Measurements from ENCODE around the gene SCPEP1. TPM values are rescaled to one million over a fixed set of nuclear protein-coding genes. Genes with fewer than 3 reads are reported as not detected.

The SCPEP1 gene
- total RNA-seq, 4 donors from 2014 or later: 13.1 to 39.7 (median 20.3) TPM

GRCh38 chr17:56974055-56974454 is 3.9 kb upstream of the SCPEP1 start:
- in situ Hi-C loops (cut with MboI; ENCODE audit: low pct_ligation_motif_present in 1 of 4, low pct_unique_long_range_greater_than_20kb in 1 of 4, low sequenced_read_pairs in 3 of 4) (no loop called here), intact Hi-C loops (cut with DNase I; ENCODE audit: low total_unique reads) (loop anchor here (2.0 kb wide), 1 partner anchor 29 kb away; no protein-coding TSS in a partner anchor)
- 87 to 100% methylated on average over 2 of the region's 2 CpGs for WGBS, 2 donors (ENCODE audit: low coverage in 1 of 2)
- no peak for DNase-seq
- H3K4me3 ChIP-seq: no peak overlapping the region
- no peak overlapping the region for H3K27ac ChIP-seq
- H3K36me3 ChIP-seq: no peaks in the 10 kb centered on the region
- no peak for TF ChIP-seq CTCF (IDR thresholded peaks at IDR 0.05)
- no peak for TF ChIP-seq EP300 (IDR thresholded peaks at IDR 0.05; ENCODE audit: low read depth)
- TF ChIP-seq POLR2AphosphoS5 (IDR thresholded peaks at IDR 0.05): no peak
- TF ChIP-seq POLR2A (IDR thresholded peaks at IDR 0.05): no peak
- no peaks in the 10 kb centered on the region for H3K27me3 ChIP-seq
- peaks cover 0 to 19% (median 12%) of the 10 kb centered on the region in 4 donors for H3K4me1 ChIP-seq
- no peaks in the 10 kb centered on the region for H3K9me3 ChIP-seq

GRCh38 chr17:56975656-56976055 is 2.3 kb upstream of the SCPEP1 start:
- no peak overlapping the region for H3K27ac ChIP-seq
- no peak overlapping the region for H3K4me3 ChIP-seq
- no peak for TF ChIP-seq POLR2AphosphoS5 (IDR thresholded peaks at IDR 0.05)
- TF ChIP-seq CTCF (IDR thresholded peaks at IDR 0.05): no peak
- TF ChIP-seq EP300 (IDR thresholded peaks at IDR 0.05; ENCODE audit: low read depth): no peak
- no peak for TF ChIP-seq POLR2A (IDR thresholded peaks at IDR 0.05)
- intact Hi-C loops (cut with DNase I; ENCODE audit: low total_unique reads) (loop anchor here (2.0 kb wide), 1 partner anchor 31 kb away; no protein-coding TSS in a partner anchor), in situ Hi-C loops (cut with MboI; ENCODE audit: low pct_ligation_motif_present in 1 of 4, low pct_unique_long_range_greater_than_20kb in 1 of 4, low sequenced_read_pairs in 3 of 4) (no loop called here)
- no peak for DNase-seq
- no peaks in the 10 kb centered on the region for H3K36me3 ChIP-seq
- peaks cover 0 to 22% (median 14%) of the 10 kb centered on the region in 4 donors for H3K4me1 ChIP-seq
- 79 to 86% methylated on average over 2 of the region's 2 CpGs for WGBS, 2 donors (ENCODE audit: low coverage in 1 of 2)
- no peaks in the 10 kb centered on the region for H3K9me3 ChIP-seq
- H3K27me3 ChIP-seq: no peaks in the 10 kb centered on the region

- in situ Hi-C loops (cut with MboI; ENCODE audit: low pct_ligation_motif_present in 1 of 4, low pct_unique_long_range_greater_than_20kb in 1 of 4, low sequenced_read_pairs in 3 of 4) (no loop called here), intact Hi-C loops (cut with DNase I; ENCODE audit: low total_unique reads) (no loop called here)
- peaks cover 0 to 22% (median 13%) of the 10 kb centered on the region in 4 donors for H3K4me1 ChIP-seq
- no peak for DNase-seq
- no peaks in the 10 kb centered on the region for H3K27me3 ChIP-seq
- no peaks in the 10 kb centered on the region for H3K9me3 ChIP-seq
- peak overlapping the region in 3 of 4 donors; percentile 45 to 80 (median 48) for H3K4me3 ChIP-seq
- TF ChIP-seq POLR2A (IDR thresholded peaks at IDR 0.05): no peak
- TF ChIP-seq POLR2AphosphoS5 (IDR thresholded peaks at IDR 0.05): no peak
- TF ChIP-seq EP300 (IDR thresholded peaks at IDR 0.05; ENCODE audit: low read depth): no peak
- no peak for TF ChIP-seq CTCF (IDR thresholded peaks at IDR 0.05)
- no peaks in the 10 kb centered on the region for H3K36me3 ChIP-seq
- peak overlapping the region; percentile 70 to 77 (median 74) for H3K27ac ChIP-seq
- 13 to 53% methylated on average over 6 to 11 of the region's 11 CpGs for WGBS, 2 donors (ENCODE audit: low coverage in 1 of 2)
Observed at GRCh38 chr17:56976941-56977608, 856 bp upstream of the SCPEP1 start.

GRCh38 chr17:56978441-56979090 is 635 bp downstream of the SCPEP1 start:
- Histone ChIP-seq H3K4me3 (peak overlapping the region; percentile 45 to 80 (median 47)), H3K36me3 (no peaks in the 10 kb centered on the region), H3K27me3 (no peaks in the 10 kb centered on the region), H3K4me1 (peaks cover 0 to 22% (median 12%) of the 10 kb centered on the region in 4 donors), H3K27ac (peak overlapping the region; percentile 70 to 77 (median 74)), H3K9me3 (no peaks in the 10 kb centered on the region)
- intact Hi-C loops (cut with DNase I; ENCODE audit: low total_unique reads) (no loop called here), in situ Hi-C loops (cut with MboI; ENCODE audit: low pct_ligation_motif_present in 1 of 4, low pct_unique_long_range_greater_than_20kb in 1 of 4, low sequenced_read_pairs in 3 of 4) (no loop called here)
- 20 to 37% methylated on average over 4 to 11 of the region's 11 CpGs for WGBS, 2 donors (ENCODE audit: low coverage in 1 of 2)
- no peak for DNase-seq
- TF ChIP-seq POLR2AphosphoS5 (IDR thresholded peaks at IDR 0.05) (no peak), CTCF (IDR thresholded peaks at IDR 0.05) (no peak), POLR2A (IDR thresholded peaks at IDR 0.05) (no peak), EP300 (IDR thresholded peaks at IDR 0.05; ENCODE audit: low read depth) (no peak)

Data from transverse colon (tissue), 4 donors.